Epithelial cell of proximal tubule (primary cell): Measurements from ENCODE around the gene RNF223. TPM values are rescaled to one million over a fixed set of nuclear protein-coding genes. Genes with fewer than 3 reads are reported as not detected.

Experiments used
- DNase-seq: peaks from one replicate; pipeline ENCODE4 v3.0.0-alpha.2; 2011; ENCODE audit warnings: low read depth
- H3K4me3 ChIP-seq: 2 replicates; pipeline ENCODE4 v1.5.1; 2011; ENCODE audit warnings: low read depth, mild to moderate bottlenecking, low read length
- CTCF ChIP-seq: conservative IDR thresholded peaks from 2 replicates; pipeline ENCODE4 v1.5.1; 2012; ENCODE audit warnings: low read depth, mild to moderate bottlenecking, low read length
- total RNA-seq: library from RNA; depleted of rRNA; stranded (reverse); fragments of >200 nt; gene quantifications from 2 replicates; pipeline ENCODE4 v1.2.3, GENCODE V29; 2015

RNF223 gene
- total RNA-seq, 1 donor from 2014 or later = 1.6 TPM

DNA sequence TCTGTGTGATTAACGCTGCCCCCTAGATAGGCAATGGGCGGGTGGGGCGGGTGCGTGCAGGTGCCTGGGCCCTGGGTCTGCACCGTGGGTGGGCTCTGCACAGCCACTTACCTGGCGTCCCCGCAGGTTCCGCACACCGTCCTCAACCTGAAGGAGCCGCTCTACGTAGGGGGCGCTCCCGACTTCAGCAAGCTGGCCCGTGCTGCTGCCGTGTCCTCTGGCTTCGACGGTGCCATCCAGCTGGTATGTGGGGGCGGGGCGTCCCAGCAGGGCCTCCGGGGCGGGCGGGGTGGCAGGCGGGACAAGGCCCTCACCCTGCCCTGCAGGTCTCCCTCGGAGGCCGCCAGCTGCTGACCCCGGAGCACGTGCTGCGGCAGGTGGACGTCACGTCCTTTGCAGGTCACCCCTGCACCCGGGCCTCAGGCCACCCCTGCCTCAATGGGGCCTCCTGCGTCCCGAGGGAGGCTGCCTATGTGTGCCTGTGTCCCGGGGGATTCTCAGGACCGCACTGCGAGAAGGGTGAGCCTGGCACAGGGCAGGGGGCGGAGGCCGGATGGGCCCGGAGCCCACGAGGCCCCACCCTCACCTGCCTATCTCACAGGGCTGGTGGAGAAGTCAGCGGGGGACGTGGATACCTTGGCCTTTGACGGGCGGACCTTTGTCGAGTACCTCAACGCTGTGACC, 22.8 kb downstream of the RNF223 start:
- H3K4me3 ChIP-seq = no peak overlapping the region
- DNase-seq = no peak
- no peak for TF ChIP-seq CTCF

DNA sequence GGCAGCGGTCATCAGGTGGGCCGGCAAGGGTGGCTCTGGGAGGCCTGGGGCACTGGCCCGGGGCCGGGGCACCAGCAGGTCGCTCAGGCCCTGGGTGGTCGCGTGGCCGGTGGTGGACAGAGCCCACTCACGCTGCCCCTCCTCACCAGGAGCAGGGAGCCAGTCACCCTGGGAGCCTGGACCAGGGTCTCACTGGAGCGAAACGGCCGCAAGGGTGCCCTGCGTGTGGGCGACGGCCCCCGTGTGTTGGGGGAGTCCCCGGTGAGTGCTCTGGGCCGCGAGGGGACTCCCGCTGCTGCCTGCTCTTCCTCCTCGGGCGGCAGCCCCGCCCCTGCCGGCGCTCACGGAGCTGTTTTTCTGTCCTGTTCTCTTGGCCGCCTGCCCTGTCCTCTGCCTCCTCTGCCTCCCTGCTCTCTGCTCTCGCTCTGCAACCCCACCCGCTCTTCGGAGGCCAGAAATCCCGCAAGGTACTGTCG, 23.5 kb downstream of the RNF223 start:
- no peak for DNase-seq
- H3K4me3 ChIP-seq = no peak overlapping the region
- no peak for TF ChIP-seq CTCF

DNA sequence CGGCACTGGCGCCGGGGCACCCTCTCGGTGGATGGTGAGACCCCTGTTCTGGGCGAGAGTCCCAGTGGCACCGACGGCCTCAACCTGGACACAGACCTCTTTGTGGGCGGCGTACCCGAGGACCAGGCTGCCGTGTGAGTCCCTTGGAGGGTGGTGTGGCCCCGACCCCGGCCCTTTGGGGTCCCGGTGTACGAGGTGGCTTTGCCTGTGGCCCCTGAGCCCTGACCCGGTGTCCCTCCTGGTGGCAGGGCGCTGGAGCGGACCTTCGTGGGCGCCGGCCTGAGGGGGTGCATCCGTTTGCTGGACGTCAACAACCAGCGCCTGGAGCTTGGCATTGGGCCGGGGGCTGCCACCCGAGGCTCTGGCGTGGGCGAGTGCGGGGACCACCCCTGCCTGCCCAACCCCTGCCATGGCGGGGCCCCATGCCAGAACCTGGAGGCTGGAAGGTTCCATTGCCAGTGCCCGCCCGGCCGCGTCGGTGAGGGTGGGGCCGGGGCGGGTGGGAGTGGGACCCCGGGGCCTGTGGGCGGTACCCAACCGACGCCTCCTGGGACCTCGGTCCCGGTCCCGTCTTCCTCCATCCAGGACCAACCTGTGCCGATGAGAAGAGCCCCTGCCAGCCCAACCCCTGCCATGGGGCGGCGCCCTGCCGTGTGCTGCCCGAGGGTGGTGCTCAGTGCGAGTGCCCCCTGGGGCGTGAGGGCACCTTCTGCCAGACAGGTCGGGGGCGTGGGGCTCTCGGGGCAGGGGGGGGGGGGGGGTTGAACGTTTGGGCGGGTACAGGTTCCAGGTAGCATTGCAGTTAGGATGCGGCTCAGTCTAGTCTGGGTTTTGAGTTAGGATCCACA, 24.6 kb downstream of the RNF223 start:
- no peak for TF ChIP-seq CTCF
- H3K4me3 ChIP-seq = no peak overlapping the region
- DNase-seq = no peak

- H3K4me3 ChIP-seq = no peak overlapping the region
- DNase-seq = no peak
- no peak for TF ChIP-seq CTCF
Observed at GRCh38 chr1:1048765-1049164, 25.3 kb downstream of the RNF223 start.

DNA sequence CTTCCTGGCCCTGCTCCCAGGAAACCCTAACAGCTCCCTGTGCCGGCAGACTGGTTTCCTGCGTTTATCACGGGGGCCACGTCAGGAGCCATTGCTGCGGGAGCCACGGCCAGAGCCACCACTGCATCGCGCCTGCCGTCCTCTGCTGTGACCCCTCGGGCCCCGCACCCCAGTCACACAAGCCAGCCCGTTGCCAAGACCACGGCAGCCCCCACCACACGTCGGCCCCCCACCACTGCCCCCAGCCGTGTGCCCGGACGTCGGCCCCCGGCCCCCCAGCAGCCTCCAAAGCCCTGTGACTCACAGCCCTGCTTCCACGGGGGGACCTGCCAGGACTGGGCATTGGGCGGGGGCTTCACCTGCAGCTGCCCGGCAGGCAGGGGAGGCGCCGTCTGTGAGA, 26.1 kb downstream of the RNF223 start:
- TF ChIP-seq CTCF = no peak
- no peak overlapping the region for H3K4me3 ChIP-seq
- DNase-seq = no peak

GRCh38 chr1:1047407-1047806, 26.7 kb downstream of the RNF223 start:
- H3K4me3 ChIP-seq = no peak overlapping the region
- TF ChIP-seq CTCF = no peak
- no peak for DNase-seq
